Measurements from ENCODE around the gene IFT57.

GRCh38 chr3:108117241-108117775 is 104.9 kb downstream of the IFT57 start:
- TF ChIP-seq CTCF (IDR thresholded peaks at IDR 0.05) (no peak), EZH2 (IDR thresholded peaks at IDR 0.05; ENCODE audit: borderline replicate concordance, insufficient read depth, low read depth, low read length, poor library complexity, severe bottlenecking) (no peak)

Data from B cell (primary cell).